Activated naive CD4-positive, alpha-beta T cell treated with anti-CD3 and anti-CD28 coated beads for 36 hours (primary cell): Measurements from ENCODE around the gene HOXB9. TPM values are rescaled to one million over a fixed set of nuclear protein-coding genes. Genes with fewer than 3 reads are reported as not detected.

Experiments
- CTCF ChIA-PET: fragments of 350-600 bp; sonication (Branson Sonifier 250); formaldehyde crosslinking; loops from one replicate; lab custom pipeline; 2021; ENCODE audit warnings: antibody characterized with exemption; lab: Charles Lee
- DNase-seq: peaks from one replicate; pipeline ENCODE4 v3.0.0-alpha.2; 2020
- H3K27ac Mint-ChIP-seq: one replicate; pipeline ENCODE4 v1.8.0; 2021; ENCODE audit warnings: mild to moderate bottlenecking, mixed read lengths
- H3K27me3 Mint-ChIP-seq: one replicate; pipeline ENCODE4 v1.8.0; 2021; ENCODE audit warnings: low read depth, mixed read lengths
- H3K36me3 Mint-ChIP-seq: one replicate; pipeline ENCODE4 v1.8.0; 2021; ENCODE audit warnings: low read depth, mixed read lengths
- H3K4me1 Mint-ChIP-seq: one replicate; pipeline ENCODE4 v1.8.0; 2021; ENCODE audit warnings: low read depth, mixed read lengths
- H3K4me3 Mint-ChIP-seq: one replicate; pipeline ENCODE4 v1.8.0; 2021; ENCODE audit warnings: mild to moderate bottlenecking, moderate library complexity, mixed read lengths
- H3K9me3 Mint-ChIP-seq: one replicate; pipeline ENCODE4 v1.8.0; 2021; ENCODE audit warnings: mixed read lengths
- intact Hi-C: fragments of 100-400 bp; cut with micrococcal nuclease; formaldehyde crosslinking; loops from one replicate; pipeline ENCODE4 v1.15.1; 2023
- total RNA-seq, 2 experiments: library from RNA; stranded (reverse); gene quantifications; one replicate each; pipeline ENCODE4 v1.2.3, GENCODE V29; 2021

Gene HOXB9
- total RNA-seq, 2 experiments from 2014 or later: 6.7 to 6.9 TPM

DNA sequence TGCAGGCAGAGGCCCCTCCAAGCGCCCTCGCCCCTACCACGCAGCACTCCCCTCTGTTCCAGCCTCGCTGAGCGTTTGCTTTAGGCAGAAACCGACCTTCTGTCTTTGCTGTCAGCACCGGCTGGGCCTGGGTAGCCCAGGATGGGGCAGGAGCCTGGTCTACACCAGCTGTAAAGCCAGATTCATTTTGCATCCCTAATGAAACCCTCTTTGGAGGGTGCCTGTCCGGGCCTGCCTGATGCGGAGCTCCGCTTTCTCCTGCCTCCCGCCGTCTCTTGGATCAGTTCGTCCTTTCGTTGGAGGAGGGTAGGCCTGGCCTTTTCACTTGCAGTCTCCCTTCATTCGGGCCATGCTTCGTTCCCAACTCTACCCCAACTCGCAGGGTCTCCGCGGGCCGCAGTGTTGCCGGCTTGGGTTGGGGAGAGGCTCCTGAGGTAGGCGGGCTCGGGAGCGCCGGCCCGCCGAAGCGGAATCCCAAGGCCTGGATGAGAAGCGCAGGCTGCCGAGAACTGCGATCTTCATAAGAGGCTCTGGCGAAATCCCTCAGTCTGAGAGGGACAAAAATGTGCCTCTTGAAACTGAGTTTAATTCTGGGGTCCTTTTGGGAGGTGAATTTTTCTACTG, 6.2 kb downstream of the HOXB9 start:
- no peak overlapping the region for H3K27ac Mint-ChIP-seq

DNA sequence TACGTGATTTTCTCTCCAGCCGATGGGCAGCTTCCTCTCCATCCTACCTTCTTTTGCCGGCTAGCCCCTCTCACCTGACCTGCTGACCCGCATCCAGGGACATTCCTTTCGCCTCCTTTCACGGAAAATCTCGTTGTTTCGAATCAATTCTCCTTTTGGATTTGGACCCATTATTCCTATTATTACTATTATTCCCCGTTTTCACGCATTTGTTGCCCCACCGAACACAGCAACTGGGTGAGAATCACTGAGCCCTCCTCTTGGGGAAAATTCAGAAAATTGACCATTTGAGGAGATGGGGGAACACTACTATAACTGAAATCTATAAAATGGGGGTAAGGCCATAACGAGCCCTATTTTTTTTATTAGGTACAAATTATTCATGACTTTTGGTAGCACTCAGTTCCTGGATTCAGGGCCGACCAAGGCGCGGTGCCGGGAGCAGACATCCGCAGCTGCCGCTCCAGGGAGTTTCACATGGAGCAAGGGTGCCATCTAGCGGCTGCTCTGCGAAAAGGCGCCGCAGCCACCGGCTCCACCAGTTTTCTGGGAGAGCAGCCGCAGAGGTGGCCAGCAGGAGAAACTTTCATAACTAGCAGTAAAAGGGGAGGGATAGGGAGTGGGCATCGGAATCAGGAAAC, 7.8 kb downstream of the HOXB9 start:
- no peak overlapping the region for H3K27ac Mint-ChIP-seq
- intact Hi-C loops: loop anchor here (2.0 kb wide), 1 partner anchor 594 kb away; no protein-coding TSS in a partner anchor
- H3K27me3 Mint-ChIP-seq: peaks cover 84% of the 10 kb centered on the region
- H3K36me3 Mint-ChIP-seq: no peaks in the 10 kb centered on the region
- no peak overlapping the region for H3K4me3 Mint-ChIP-seq
- H3K4me1 Mint-ChIP-seq: peaks cover 40% of the 10 kb centered on the region
- CTCF ChIA-PET: interaction anchor here (0.6 to 2.5 kb wide), 17 partner anchors 9 to 545 kb away, joined by 3 to 15 read pairs (median 3); partner anchors contain the start of genes HOXB5 and HOXB6
- no peaks in the 10 kb centered on the region for H3K9me3 Mint-ChIP-seq
- peak; percentile 88 for DNase-seq

More for the DNA sequence above, 6.2 kb downstream of the HOXB9 start:
- H3K4me1 Mint-ChIP-seq: peaks cover 29% of the 10 kb centered on the region
- no peak for DNase-seq
- peaks cover 82% of the 10 kb centered on the region for H3K27me3 Mint-ChIP-seq
- CTCF ChIA-PET: interaction anchor here (1.0 to 1.4 kb wide), 4 partner anchors 10 to 546 kb away, joined by 3 to 5 read pairs (median 4); no protein-coding TSS in a partner anchor
- H3K9me3 Mint-ChIP-seq: no peaks in the 10 kb centered on the region
- intact Hi-C loops: loop anchor here (2.0 kb wide), 1 partner anchor 595 kb away; no protein-coding TSS in a partner anchor
- no peak overlapping the region for H3K4me3 Mint-ChIP-seq
- no peaks in the 10 kb centered on the region for H3K36me3 Mint-ChIP-seq

DNA sequence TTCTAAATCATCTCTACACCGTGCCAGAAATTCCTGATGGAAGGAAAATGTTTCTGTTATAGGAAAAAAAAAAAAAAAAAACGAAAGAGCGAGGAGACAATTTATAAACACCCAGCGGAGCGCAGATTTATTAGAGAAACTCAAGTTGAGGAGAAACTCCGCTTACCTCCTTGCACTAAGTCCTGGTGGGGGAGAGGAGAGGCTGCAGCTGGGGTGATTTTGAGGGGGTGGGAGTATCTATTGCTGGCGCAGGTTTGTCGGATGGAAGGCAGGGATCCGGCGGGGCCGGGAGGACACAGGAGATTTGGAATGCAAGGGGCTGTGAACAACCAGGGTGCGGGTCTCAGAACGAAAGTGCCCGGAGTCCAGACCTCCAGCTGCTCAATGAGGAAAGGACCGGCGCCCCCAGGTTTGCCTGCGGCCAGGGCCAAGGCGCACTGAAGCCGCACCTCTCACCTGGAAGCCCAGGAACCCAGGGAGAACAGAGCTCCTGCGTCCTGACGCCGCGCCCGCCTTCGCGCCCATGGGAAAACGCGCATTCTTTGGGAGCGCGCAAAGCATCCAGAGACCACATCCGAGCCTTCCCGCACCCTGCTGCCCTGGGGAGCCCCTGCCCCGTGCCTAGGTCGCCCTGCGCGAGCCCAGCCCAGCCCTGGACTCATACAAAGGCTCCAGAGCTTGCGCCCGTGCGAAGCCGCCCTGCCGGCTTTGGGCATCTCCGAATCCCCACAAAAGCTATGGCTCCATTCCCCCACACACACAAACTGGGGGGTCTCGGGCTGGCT, 8.5 kb downstream of the HOXB9 start:
- H3K4me1 Mint-ChIP-seq: peaks cover 42% of the 10 kb centered on the region
- DNase-seq: no peak
- H3K27me3 Mint-ChIP-seq: peaks cover 83% of the 10 kb centered on the region
- CTCF ChIA-PET: interaction anchor here (0.6 to 2.5 kb wide), 14 partner anchors 8 to 537 kb away, joined by 3 to 15 read pairs (median 4); partner anchors contain the start of genes HOXB5 and HOXB6
- H3K9me3 Mint-ChIP-seq: no peaks in the 10 kb centered on the region
- no peak overlapping the region for H3K27ac Mint-ChIP-seq
- no peak overlapping the region for H3K4me3 Mint-ChIP-seq
- H3K36me3 Mint-ChIP-seq: no peaks in the 10 kb centered on the region
- intact Hi-C loops: loop anchor here (2.0 kb wide), 1 partner anchor 593 kb away; no protein-coding TSS in a partner anchor

DNA sequence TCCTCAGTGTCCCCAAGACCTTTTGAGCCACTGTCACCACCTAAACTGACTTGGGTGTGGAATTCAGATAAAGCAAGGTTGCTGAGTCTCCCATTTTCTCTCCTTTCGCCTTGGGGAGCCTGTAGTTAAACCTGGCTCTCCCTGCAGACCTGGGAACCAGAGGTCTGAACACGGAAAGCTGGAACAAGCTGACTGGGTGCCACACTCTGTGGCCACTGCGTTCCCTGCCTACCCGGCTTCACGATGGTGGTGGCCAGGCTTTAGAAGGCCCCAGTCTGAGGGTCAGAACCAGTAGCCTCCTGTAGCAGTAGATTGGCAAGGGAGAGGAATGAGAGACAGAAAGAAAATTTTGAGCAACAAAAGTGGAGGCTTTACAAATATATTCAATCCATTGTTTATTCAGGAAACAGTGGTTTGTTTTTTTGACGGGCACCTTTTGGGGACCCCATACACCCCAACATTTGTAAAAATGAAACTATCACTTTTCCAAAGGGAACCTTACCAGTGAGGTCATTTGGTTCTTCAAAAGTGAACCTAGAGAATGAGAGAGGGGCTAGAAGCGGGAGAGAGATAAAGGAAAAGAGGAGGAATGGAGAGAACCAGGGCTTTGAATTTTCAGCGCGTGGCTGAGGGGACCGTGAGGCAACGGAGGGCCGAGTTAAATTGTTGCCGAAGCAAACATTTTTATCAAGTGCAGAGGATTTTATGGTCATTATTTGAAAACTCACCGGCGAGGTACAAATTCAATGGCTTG, 9.3 kb downstream of the HOXB9 start:
- intact Hi-C loops: no loop called here
- Mint-ChIP-seq H3K27ac (no peak overlapping the region), H3K36me3 (no peaks in the 10 kb centered on the region), H3K4me1 (peaks cover 47% of the 10 kb centered on the region), H3K9me3 (no peaks in the 10 kb centered on the region), H3K4me3 (no peak overlapping the region), H3K27me3 (peaks cover 82% of the 10 kb centered on the region)
- no peak for DNase-seq
- CTCF ChIA-PET: interaction anchor here (0.6 to 2.5 kb wide), 8 partner anchors 8 to 170 kb away, joined by 3 to 15 read pairs (median 7); partner anchors contain the start of genes HOXB5 and HOXB6

DNA sequence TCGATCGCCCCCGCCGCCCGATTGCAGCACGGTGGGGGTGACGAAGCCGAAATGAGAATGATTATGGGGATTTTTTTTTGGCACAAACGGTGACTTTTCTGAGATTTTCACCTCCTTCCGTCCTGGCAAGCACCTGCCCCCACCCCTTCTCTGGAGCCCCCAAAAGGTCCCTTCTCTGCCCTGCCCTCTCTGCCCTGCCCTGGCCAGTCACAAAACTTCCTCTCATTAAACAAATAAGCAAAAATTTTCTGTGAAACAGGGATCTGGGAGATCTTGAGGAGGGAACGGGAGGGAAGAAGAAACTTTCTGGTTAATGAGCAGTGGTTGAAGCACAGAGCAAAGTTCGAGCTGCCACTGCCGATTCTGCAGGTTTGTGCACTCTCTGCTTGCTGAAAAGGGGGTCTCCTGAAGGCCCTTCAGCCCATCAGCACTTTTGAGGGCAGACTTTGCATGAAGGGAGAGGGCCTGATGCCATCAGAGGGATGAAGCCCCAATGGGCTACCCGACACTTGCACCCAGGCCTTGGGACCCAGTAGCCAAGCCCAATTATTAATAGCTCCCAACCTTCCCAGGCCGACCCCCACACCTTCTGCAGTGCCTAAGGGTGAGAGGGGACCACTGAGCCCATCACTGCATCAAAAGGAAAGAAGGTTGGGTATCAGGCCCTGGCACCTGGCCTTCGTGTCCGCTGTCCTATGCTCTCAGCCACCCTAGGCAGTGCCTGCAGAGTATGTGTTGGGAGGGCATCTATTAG, 10.0 kb downstream of the HOXB9 start:
- H3K9me3 Mint-ChIP-seq: no peaks in the 10 kb centered on the region
- no peak overlapping the region for H3K4me3 Mint-ChIP-seq

DNA sequence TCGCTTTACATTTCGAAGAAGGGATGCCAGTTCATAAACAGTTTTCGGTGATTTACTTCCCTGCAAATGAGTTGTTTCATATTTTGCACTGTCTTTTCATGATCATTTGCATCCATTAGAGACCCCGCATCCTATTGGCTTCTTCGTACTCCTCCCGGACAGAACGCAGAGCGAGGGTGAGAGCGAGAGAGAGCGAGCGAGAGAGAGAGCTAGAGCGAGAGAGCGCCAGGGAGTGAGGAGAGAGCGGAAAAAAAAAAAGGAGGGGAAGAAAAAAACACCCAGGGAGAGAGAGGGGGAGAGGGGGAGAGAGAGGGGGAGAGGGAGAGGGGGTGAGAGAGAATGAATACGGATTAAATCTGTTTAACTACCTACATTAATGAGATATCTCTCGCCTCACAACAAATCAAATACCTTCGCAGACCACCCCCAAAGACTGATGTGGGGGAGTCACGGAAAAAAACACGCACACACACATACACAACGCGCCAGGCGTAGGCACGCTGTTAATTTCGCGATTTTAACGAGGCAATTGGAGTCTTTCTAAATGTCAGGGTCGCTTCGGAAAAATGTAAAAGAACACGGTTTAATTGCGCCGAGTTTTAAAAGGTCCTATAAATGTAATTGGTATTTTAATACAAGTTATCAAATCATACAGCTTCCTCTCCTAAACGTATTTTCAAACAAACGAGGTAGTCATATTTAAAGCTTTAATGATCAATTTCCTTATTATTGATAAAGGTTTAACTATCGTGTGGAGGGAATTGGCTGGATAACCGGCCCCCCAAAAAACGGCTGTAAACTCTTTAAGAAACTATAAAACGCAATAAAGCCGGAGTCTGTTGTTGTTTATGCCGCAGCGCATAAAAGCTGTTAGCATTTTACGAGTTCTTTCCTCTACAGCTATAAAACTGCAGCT, 10.9 kb downstream of the HOXB9 start, which contains the start of gene HOXB8:
Gene HOXB8, minus strand, starts transcription at position 246 of the 916 bp plus-strand sequence. CDS start 588 bp downstream, outside the sequence.
- Mint-ChIP-seq H3K4me3 (peak within 1 kb of the TSS; percentile 27), H3K27me3 (peaks cover 77% of the 10 kb centered on the region), H3K4me1 (peaks cover 56% of the 10 kb centered on the region), H3K36me3 (no peaks in the 10 kb centered on the region), H3K9me3 (no peaks in the 10 kb centered on the region), H3K27ac (no peak within 1 kb of the TSS)
- intact Hi-C loops: no loop called here
- CTCF ChIA-PET: interaction anchor here (0.7 to 2.7 kb wide), 12 partner anchors 8 to 353 kb away, joined by 3 to 19 read pairs (median 4); partner anchors contain the start of genes HOXB5 and HOXB9
- DNase-seq: no peak

More for the DNA sequence above, 10.0 kb downstream of the HOXB9 start:
- DNase-seq: no peak
- Mint-ChIP-seq H3K36me3 (no peaks in the 10 kb centered on the region), H3K27ac (no peak overlapping the region), H3K27me3 (peaks cover 82% of the 10 kb centered on the region), H3K4me1 (peaks cover 53% of the 10 kb centered on the region)
- intact Hi-C loops: no loop called here
- CTCF ChIA-PET: interaction anchor here (0.6 to 1.8 kb wide), 6 partner anchors 8 to 25 kb away, joined by 3 to 5 read pairs (median 4); no protein-coding TSS in a partner anchor

DNA sequence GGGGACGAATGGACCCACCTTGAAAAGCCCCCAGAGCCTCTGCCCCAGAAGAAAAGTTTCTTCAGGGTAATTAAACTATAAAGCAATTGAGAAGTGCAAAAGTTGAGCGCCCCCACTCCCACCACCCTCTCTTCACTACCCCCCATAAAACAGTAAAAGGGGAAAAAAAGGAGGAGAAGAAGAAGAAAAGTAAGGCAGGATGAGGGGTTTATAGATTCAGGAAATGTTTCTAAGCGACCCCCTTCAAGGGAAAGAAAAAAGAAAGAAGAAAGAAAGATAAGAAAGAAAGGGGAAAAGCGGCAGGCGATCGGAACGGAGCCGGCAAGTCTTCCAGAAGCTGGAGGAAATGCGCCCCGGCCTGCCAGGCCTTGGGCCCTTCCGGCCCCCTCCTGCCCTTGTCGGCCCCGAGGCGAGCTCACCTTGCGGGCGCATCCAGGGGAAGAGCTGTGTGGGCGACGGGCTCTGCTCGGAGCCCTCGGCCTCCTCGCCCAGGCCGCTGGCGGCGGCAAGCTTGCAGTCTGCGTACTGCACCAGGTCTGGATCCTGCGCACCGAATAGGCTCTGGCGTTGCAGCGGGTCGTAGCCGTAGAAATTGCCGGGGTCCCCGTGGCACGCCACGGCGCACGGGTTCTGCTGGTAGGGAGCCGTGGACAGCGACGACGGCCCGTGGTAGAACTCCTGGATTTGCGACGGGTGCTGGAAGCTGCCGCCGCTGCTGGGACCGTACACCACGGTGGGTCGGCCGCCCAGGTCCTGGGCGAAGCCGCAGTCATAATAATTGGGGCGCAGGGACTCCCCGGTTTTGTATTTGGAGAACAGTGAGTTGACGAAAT, 12.1 kb downstream of the HOXB9 start:
- peak overlapping the region; percentile 42 for H3K4me3 Mint-ChIP-seq
- CTCF ChIA-PET: interaction anchor here (0.6 to 2.7 kb wide), 11 partner anchors 9 to 433 kb away, joined by 3 to 19 read pairs (median 4); partner anchors contain the start of genes HOXB5 and HOXB9
- peaks cover 77% of the 10 kb centered on the region for H3K27me3 Mint-ChIP-seq
- intact Hi-C loops: loop anchor here (1.0 to 5.0 kb wide), 3 partner anchors 12 to 108 kb away; partner anchors contain the start of genes HOXB9, PRAC1 and PRAC2
- DNase-seq: peak; percentile 29
- peaks cover 52% of the 10 kb centered on the region for H3K4me1 Mint-ChIP-seq
- H3K9me3 Mint-ChIP-seq: no peaks in the 10 kb centered on the region
- no peak overlapping the region for H3K27ac Mint-ChIP-seq
- H3K36me3 Mint-ChIP-seq: no peaks in the 10 kb centered on the region

DNA sequence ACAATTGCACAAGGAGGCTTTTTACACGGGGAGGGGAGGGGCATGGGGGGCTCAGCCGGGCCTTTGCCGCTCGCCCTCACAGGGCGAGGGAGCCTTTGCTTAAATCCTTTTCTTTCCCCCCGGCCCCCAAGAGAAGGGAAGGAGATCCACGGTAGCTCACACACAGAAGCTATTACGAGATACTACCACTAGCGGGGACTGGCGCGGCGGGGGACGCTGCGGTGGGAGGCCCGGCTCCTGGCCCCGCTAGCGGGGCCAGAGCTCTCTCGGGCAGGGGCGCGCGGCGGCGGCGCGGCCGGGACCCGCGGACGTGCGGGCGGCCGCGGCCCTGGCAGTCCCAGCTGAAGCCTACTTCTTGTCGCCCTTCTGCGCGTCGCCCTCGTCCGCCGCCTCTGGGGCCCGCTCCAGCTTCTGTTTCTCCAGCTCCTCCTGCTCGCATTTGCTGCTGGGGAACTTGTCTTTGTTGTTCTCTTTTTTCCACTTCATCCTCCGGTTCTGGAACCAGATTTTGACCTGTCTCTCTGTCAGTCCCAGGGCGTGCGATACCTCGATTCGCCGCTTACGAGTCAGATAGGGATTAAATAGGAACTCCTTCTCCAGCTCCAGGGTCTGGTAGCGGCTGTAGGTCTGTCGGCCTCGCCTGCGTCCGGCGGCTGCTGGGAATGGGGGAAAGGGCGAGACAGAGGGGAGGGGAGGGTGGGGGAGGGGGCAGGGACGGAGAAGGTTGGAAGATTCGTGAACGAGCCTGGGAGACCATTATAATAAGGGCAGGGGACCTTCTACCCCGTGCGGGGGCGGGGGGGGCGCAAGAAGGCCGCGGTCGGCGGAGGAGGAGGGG, 13.1 kb downstream of the HOXB9 start:
- DNase-seq: peak; percentile 47

More for the DNA sequence above, 13.1 kb downstream of the HOXB9 start:
- intact Hi-C loops: loop anchor here (1.0 to 5.0 kb wide), 3 partner anchors 13 to 109 kb away; partner anchors contain the start of genes HOXB9, PRAC1 and PRAC2
- H3K4me3 Mint-ChIP-seq: peak overlapping the region; percentile 80
- CTCF ChIA-PET: interaction anchor here (0.7 to 2.7 kb wide), 8 partner anchors 10 to 130 kb away, joined by 3 to 19 read pairs (median 5); partner anchors contain the start of genes HOXB5 and HOXB9
- H3K36me3 Mint-ChIP-seq: no peaks in the 10 kb centered on the region
- no peak overlapping the region for H3K27ac Mint-ChIP-seq
- no peaks in the 10 kb centered on the region for H3K9me3 Mint-ChIP-seq
- H3K27me3 Mint-ChIP-seq: peaks cover 76% of the 10 kb centered on the region
- H3K4me1 Mint-ChIP-seq: peaks cover 42% of the 10 kb centered on the region
